Endothelial cell (in vitro differentiated cells): ENCODE data around the gene CBARP. TPM values are rescaled to one million over a fixed set of nuclear protein-coding genes. Genes with fewer than 3 reads are reported as not detected.

Source experiments
- DNase-seq: peaks from one replicate; pipeline ENCODE4 v3.0.0; 2021; ENCODE audit warnings: low spot score
- H3K27ac Mint-ChIP-seq: one replicate; pipeline ENCODE4 v1.8.0; 2021; ENCODE audit warnings: mixed read lengths, inconsistent platforms; ENCODE audit not compliant: unreplicated experiment
- H3K27me3 Mint-ChIP-seq: one replicate; pipeline ENCODE4 v1.8.0; 2021; ENCODE audit warnings: mild to moderate bottlenecking, moderate library complexity, mixed read lengths, inconsistent platforms; ENCODE audit not compliant: unreplicated experiment
- H3K36me3 Mint-ChIP-seq: one replicate; pipeline ENCODE4 v1.8.0; 2021; ENCODE audit warnings: mild to moderate bottlenecking, low read depth, mixed read lengths, inconsistent platforms; ENCODE audit not compliant: unreplicated experiment
- H3K4me1 Mint-ChIP-seq: one replicate; pipeline ENCODE4 v1.8.0; 2021; ENCODE audit warnings: mild to moderate bottlenecking, mixed read lengths, inconsistent platforms; ENCODE audit not compliant: unreplicated experiment
- H3K4me3 Mint-ChIP-seq: one replicate; pipeline ENCODE4 v1.8.0; 2021; ENCODE audit warnings: mild to moderate bottlenecking, mixed read lengths, inconsistent platforms; ENCODE audit not compliant: unreplicated experiment
- H3K9me3 Mint-ChIP-seq: one replicate; pipeline ENCODE4 v1.8.0; 2021; ENCODE audit warnings: mixed read lengths, inconsistent platforms; ENCODE audit not compliant: unreplicated experiment
- CTCF ChIP-seq: fragments of 200-600 bp; sonication (generic); IDR thresholded peaks from one replicate; pipeline ENCODE4 v1.5.0; 2021; ENCODE audit warnings: antibody characterized with exemption; ENCODE audit not compliant: unreplicated experiment
- total RNA-seq: library from RNA; stranded (reverse); fragmentation: NEBNext Ultra II Directional; extraction: Animal tissue kit (Norgen Biotek cat#: 25700); gene quantifications from one replicate; pipeline ENCODE4 v1.2.1, GENCODE V29; 2021; ENCODE audit not compliant: unreplicated experiment

CBARP gene
- total RNA-seq, 1 donor from 2014 or later: 10.4 TPM

- Mint-ChIP-seq H3K27ac (no peak overlapping the region), H3K4me1 (peaks cover 25% of the 10 kb centered on the region), H3K36me3 (peaks cover 22% of the 10 kb centered on the region), H3K27me3 (peaks cover 20% of the 10 kb centered on the region), H3K4me3 (peak overlapping the region; percentile 73), H3K9me3 (no peaks in the 10 kb centered on the region)
- no peak for TF ChIP-seq CTCF
- no peak for DNase-seq
Observed at GRCh38 chr19:1254081-1254527, 16.3 kb upstream of the CBARP start.

GRCh38 chr19:1253514-1254080, 15.8 kb upstream of the CBARP start:
- TF ChIP-seq CTCF: no peak
- H3K27ac Mint-ChIP-seq: no peak overlapping the region

GRCh38 chr19:1252821-1253513, 15.2 kb upstream of the CBARP start:
- Mint-ChIP-seq H3K36me3 (peaks cover 17% of the 10 kb centered on the region), H3K4me3 (no peak overlapping the region), H3K9me3 (no peaks in the 10 kb centered on the region), H3K27ac (no peak overlapping the region), H3K4me1 (peaks cover 15% of the 10 kb centered on the region), H3K27me3 (peaks cover 15% of the 10 kb centered on the region)
- DNase-seq: no peak
- TF ChIP-seq CTCF: no peak

More at GRCh38 chr19:1253514-1254080, 15.8 kb upstream of the CBARP start:
- Mint-ChIP-seq H3K4me1 (peaks cover 20% of the 10 kb centered on the region), H3K27me3 (peaks cover 18% of the 10 kb centered on the region), H3K4me3 (no peak overlapping the region), H3K36me3 (peaks cover 22% of the 10 kb centered on the region), H3K9me3 (no peaks in the 10 kb centered on the region)
- no peak for DNase-seq

GRCh38 chr19:1252221-1252820, 14.5 kb upstream of the CBARP start:
- DNase-seq: peak; percentile 38
- Mint-ChIP-seq H3K4me3 (peak overlapping the region; percentile 88), H3K36me3 (peaks cover 11% of the 10 kb centered on the region), H3K27ac (peak overlapping the region; percentile 78), H3K4me1 (peaks cover 9% of the 10 kb centered on the region), H3K27me3 (peaks cover 17% of the 10 kb centered on the region), H3K9me3 (no peaks in the 10 kb centered on the region)
- TF ChIP-seq CTCF: no peak
